Fibroblast of pulmonary artery (primary cell): Measurements from ENCODE around the gene SRSF4.
"Not testable (repeated sequence)": the region's sequence is repeated elsewhere in the genome, so short reads cannot be mapped to it uniquely, and the experiment has no call there.

Experiments
- DNase-seq: peaks from one replicate; pipeline ENCODE4 v3.0.0-alpha.2; 2010; ENCODE audit warnings: low read depth
- H3K4me3 ChIP-seq: replicated peaks from 2 replicates; pipeline ENCODE4 v1.5.1; 2011; ENCODE audit warnings: low read depth, mild to moderate bottlenecking, control low read depth, low read length, moderate library complexity
- TF ChIP-seq, protein P1 (sequence below): IDR thresholded peaks from 2 replicates; pipeline ENCODE4 v1.5.1; 2011; ENCODE audit warnings: mild to moderate bottlenecking, control low read depth, low read length, inconsistent platforms; ENCODE audit errors: missing control alignments

The SRSF4 gene

DNA sequence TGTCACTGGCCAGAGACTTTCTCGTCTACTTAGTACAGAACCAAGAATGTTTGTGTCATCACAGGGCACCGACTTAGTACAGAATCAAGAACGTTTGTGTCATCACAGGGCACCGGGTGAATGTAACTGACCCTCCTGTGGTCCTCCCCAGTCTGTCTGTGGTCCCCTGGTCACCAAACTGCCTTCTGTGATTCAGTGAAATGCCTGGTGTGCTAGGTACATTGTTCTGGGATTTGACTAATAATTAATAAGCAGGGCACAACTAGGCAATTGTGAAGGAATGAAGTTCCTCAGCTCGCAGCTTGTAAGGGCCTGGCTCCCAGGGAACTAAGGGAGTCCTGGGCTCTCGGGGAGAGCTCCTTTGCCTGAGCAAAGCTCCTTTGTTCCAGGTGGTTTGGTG is 41.8 kb upstream of the SRSF4 start:
- TF ChIP-seq, protein P1, sequence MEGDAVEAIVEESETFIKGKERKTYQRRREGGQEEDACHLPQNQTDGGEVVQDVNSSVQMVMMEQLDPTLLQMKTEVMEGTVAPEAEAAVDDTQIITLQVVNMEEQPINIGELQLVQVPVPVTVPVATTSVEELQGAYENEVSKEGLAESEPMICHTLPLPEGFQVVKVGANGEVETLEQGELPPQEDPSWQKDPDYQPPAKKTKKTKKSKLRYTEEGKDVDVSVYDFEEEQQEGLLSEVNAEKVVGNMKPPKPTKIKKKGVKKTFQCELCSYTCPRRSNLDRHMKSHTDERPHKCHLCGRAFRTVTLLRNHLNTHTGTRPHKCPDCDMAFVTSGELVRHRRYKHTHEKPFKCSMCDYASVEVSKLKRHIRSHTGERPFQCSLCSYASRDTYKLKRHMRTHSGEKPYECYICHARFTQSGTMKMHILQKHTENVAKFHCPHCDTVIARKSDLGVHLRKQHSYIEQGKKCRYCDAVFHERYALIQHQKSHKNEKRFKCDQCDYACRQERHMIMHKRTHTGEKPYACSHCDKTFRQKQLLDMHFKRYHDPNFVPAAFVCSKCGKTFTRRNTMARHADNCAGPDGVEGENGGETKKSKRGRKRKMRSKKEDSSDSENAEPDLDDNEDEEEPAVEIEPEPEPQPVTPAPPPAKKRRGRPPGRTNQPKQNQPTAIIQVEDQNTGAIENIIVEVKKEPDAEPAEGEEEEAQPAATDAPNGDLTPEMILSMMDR, result no peak
- no peak overlapping the region for H3K4me3 ChIP-seq
- no peak for DNase-seq

GRCh38 chr1:29222686-29223085 is 41.0 kb upstream of the SRSF4 start:
- TF ChIP-seq, protein P1, result no peak
- no peak for DNase-seq
- no peak overlapping the region for H3K4me3 ChIP-seq

GRCh38 chr1:29222260-29222659 is 40.6 kb upstream of the SRSF4 start:
- not testable (repeated sequence) for DNase-seq, H3K4me3 ChIP-seq

GRCh38 chr1:29221296-29221695 is 39.6 kb upstream of the SRSF4 start:
- DNase-seq, result no peak
- no peak overlapping the region for H3K4me3 ChIP-seq
- TF ChIP-seq, protein P1, result no peak

DNA sequence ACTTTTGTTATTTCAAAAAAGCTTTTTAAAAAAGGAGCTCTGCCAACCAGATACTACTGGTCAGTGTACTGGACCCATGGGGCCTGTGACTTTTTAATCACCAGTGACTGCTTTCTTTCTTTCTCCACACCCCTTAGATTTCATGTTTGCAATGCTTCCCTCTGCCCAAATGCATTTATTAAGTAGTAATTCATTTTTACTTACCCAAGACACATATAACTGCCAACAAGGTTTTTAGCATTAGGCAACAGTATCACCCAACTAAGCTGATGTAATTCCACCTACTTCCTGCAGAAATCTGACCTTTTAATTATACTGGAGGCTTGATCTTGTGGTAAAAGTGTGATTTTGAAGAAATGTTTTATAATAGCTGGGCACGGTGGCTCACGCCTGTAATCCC is 36.5 kb upstream of the SRSF4 start:
- TF ChIP-seq, protein P1, result no peak
- no peak overlapping the region for H3K4me3 ChIP-seq
- peak; percentile 29 for DNase-seq

DNA sequence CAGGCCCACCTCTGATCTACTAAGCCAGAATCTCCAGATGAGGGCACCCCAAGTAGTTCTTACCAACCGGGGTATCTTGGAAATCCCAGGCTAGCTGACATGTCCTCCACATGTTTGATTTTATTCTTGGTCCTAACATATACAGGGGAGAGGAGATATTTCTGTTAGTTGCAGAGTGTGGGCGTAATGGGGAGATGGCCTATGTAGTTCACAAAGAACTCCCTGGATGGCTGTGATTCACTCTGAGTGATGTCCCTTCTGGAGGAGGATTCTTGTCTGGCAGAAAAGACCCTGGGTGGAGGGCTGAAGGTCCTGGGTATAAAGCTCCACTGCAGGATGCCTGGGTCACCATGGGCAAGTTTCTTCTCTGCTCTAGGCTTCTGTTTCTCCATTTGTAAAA is 35.9 kb upstream of the SRSF4 start:
- H3K4me3 ChIP-seq, result no peak overlapping the region
- DNase-seq, result no peak

DNA sequence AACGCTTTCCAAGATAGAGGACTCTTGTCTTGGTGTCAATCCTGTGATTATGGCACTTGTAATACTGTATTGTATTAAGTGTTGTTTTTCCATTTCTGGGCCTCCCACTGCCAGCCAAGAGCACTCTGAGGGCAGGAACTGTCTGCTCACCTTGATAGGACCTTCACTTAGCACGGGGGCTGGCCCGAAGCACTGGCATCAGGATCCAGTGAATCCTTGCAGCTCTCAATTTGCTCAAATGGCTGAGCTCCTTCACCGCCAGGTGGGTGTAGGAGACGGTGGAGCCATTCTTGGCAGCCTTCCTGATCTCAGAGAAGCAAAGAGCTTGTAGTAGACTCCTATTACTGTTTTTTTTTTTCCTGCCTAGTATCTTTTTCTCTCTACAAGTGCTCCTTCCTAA is 31.4 kb upstream of the SRSF4 start:
- no peak for DNase-seq
- TF ChIP-seq, protein P1, result no peak

More for the DNA sequence above, 35.9 kb upstream of the SRSF4 start:
- TF ChIP-seq, protein P1, result no peak

More for the DNA sequence above, 31.4 kb upstream of the SRSF4 start:
- H3K4me3 ChIP-seq, result no peak overlapping the region
